Measurements from ENCODE around the gene ADAMTS2.

ADAMTS2 gene

DNA sequence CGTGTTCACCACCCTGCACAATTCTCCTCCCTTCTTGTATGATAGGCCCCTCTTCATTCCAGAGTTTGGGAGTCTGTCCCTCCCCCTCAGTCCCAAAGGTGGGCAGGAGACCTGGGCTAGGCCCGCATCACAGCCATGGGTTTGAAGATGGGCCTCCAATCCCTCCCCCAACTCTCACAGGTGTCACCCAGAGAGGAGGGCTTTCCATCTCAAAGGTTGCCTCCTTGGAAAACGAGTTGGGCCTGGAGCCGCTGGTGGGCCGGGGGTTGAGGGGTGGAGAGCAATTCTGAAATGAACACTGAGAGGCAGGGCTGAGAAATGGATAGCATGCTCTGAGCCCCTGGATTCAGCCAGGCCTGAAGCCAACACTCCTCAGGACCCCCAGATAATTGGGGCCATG lies 6.2 kb downstream of the ADAMTS2 start:
- Histone ChIP-seq H3K4me1 (ENCODE audit: control insufficient read depth, low read depth, low read length) (no peaks in the 10 kb centered on the region), H3K27ac (ENCODE audit: low read depth, low read length) (no peak overlapping the region), H2BK120ac (ENCODE audit: low read depth, low read length) (no peak overlapping the region), H3K18ac (ENCODE audit: low read length) (no peak overlapping the region), H2AK5ac (ENCODE audit: low read length) (no peak overlapping the region), H2BK15ac (replicated peaks; ENCODE audit: low read depth) (no peak overlapping the region), H3K56ac (ENCODE audit: low read length) (no peak overlapping the region), H3K4ac (ENCODE audit: low read depth, low read length) (no peak overlapping the region), H3K27me3 (ENCODE audit: insufficient read depth, low read length, poor library complexity) (peaks cover 4% of the 10 kb centered on the region), H3K79me1 (ENCODE audit: low read length) (no peaks in the 10 kb centered on the region), H4K8ac (ENCODE audit: low read depth, low read length) (no peak overlapping the region), H3K4me2 (ENCODE audit: low read length) (no peak overlapping the region), H3K36me3 (ENCODE audit: control insufficient read depth, insufficient read depth, low read length) (no peaks in the 10 kb centered on the region), H3K4me3 (ENCODE audit: low read length) (no peak overlapping the region), H3K79me2 (ENCODE audit: control insufficient read depth, insufficient read depth, low read length) (no peaks in the 10 kb centered on the region), H3K9ac (ENCODE audit: low read length) (no peak overlapping the region), H2BK5ac (ENCODE audit: low read length) (no peak overlapping the region), H4K5ac (ENCODE audit: low read length) (no peak overlapping the region), H3K23ac (ENCODE audit: low read length) (no peak overlapping the region)
- DNase-seq = no peak
- no CpG with 5 or more reads among the region's 5 CpGs for WGBS (ENCODE audit: extremely low coverage, insufficient coverage, low lambda C conversion rate)

- Histone ChIP-seq H2AK5ac (ENCODE audit: low read length) (no peak overlapping the region), H3K27ac (ENCODE audit: low read depth, low read length) (no peak overlapping the region), H3K18ac (ENCODE audit: low read length) (no peak overlapping the region), H2BK120ac (ENCODE audit: low read depth, low read length) (no peak overlapping the region), H3K56ac (ENCODE audit: low read length) (no peak overlapping the region), H2BK5ac (ENCODE audit: low read length) (no peak overlapping the region), H3K23ac (ENCODE audit: low read length) (no peak overlapping the region), H4K8ac (ENCODE audit: low read depth, low read length) (no peak overlapping the region), H2BK15ac (replicated peaks; ENCODE audit: low read depth) (no peak overlapping the region), H3K4me3 (ENCODE audit: low read length) (no peak overlapping the region), H3K4me2 (ENCODE audit: low read length) (no peak overlapping the region), H4K5ac (ENCODE audit: low read length) (no peak overlapping the region), H3K36me3 (ENCODE audit: control insufficient read depth, insufficient read depth, low read length) (no peaks in the 10 kb centered on the region), H3K4ac (ENCODE audit: low read depth, low read length) (no peak overlapping the region), H3K79me2 (ENCODE audit: control insufficient read depth, insufficient read depth, low read length) (no peaks in the 10 kb centered on the region), H3K9ac (ENCODE audit: low read length) (no peak overlapping the region), H3K79me1 (ENCODE audit: low read length) (no peaks in the 10 kb centered on the region), H3K27me3 (ENCODE audit: insufficient read depth, low read length, poor library complexity) (peaks cover 2% of the 10 kb centered on the region), H3K4me1 (ENCODE audit: control insufficient read depth, low read depth, low read length) (no peaks in the 10 kb centered on the region)
- DNase-seq = no peak
- no CpG with 5 or more reads among the region's 23 CpGs for WGBS (ENCODE audit: extremely low coverage, insufficient coverage, low lambda C conversion rate)
These were observed 7.2 kb downstream of the ADAMTS2 start for GRCh38 chr5:179337796-179338676.

DNA sequence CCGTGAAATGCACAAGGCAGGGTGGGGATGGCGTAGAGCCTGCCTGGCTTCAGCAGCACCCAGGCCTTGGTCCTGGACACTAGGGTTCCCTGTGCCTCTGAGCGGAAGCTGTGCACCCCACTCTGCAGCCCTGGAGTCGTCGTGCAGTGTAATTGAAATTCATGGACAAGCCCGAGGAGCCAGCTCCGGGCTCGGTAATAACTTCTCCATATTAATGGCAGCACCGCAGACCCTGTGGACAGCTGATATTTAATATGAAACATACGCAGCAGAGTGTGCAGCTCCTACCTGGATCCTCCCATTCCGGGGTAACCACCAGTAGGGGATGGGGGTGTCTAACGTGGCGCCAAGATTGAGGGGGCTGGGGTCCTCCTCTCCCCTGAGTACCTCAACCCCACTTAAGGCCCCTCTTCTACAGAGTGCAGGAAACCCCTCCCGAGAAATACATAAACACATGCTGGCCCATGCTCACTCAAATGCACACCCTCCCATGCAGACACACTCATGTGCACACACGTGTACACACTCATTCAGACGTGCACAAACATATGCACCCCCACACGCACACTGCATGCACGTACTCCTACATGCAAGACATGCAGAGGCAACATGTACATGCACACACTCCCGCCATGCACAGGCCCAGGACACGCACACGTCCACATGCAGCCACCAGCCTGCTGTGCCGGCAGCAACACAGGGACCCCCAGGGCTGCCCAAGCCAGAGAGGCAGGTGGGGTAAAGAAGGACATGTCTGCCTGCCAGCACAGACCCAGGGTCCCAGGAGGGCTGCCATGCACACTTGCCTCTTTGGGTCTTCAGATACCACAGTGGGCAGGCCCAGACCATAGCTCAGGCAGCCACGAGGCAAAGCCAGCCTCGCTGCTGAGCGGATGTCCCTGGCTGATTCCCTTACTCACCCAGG lies 8.1 kb downstream of the ADAMTS2 start:
- no peak overlapping the region for H3K27ac ChIP-seq (ENCODE audit: low read depth, low read length)
- H3K4me2 ChIP-seq (ENCODE audit: low read length) = no peak overlapping the region
- no peak overlapping the region for H2AK5ac ChIP-seq (ENCODE audit: low read length)
- H4K8ac ChIP-seq (ENCODE audit: low read depth, low read length) = no peak overlapping the region
- H4K5ac ChIP-seq (ENCODE audit: low read length) = no peak overlapping the region
- H3K79me1 ChIP-seq (ENCODE audit: low read length) = no peaks in the 10 kb centered on the region
- H3K79me2 ChIP-seq (ENCODE audit: control insufficient read depth, insufficient read depth, low read length) = no peaks in the 10 kb centered on the region
- no CpG with 5 or more reads among the region's 25 CpGs for WGBS (ENCODE audit: extremely low coverage, insufficient coverage, low lambda C conversion rate)
- H3K36me3 ChIP-seq (ENCODE audit: control insufficient read depth, insufficient read depth, low read length) = no peaks in the 10 kb centered on the region
- H3K18ac ChIP-seq (ENCODE audit: low read length) = no peak overlapping the region
- no peak overlapping the region for H3K4me3 ChIP-seq (ENCODE audit: low read length)
- no peak overlapping the region for H2BK120ac ChIP-seq (ENCODE audit: low read depth, low read length)
- no peak overlapping the region for H3K56ac ChIP-seq (ENCODE audit: low read length)
- no peak overlapping the region for H2BK15ac ChIP-seq (replicated peaks; ENCODE audit: low read depth)
- no peaks in the 10 kb centered on the region for H3K27me3 ChIP-seq (ENCODE audit: insufficient read depth, low read length, poor library complexity)
- no peak overlapping the region for H3K4ac ChIP-seq (ENCODE audit: low read depth, low read length)
- H3K23ac ChIP-seq (ENCODE audit: low read length) = no peak overlapping the region
- no peaks in the 10 kb centered on the region for H3K4me1 ChIP-seq (ENCODE audit: control insufficient read depth, low read depth, low read length)
- H2BK5ac ChIP-seq (ENCODE audit: low read length) = no peak overlapping the region
- no peak overlapping the region for H3K9ac ChIP-seq (ENCODE audit: low read length)
- DNase-seq = no peak

DNA sequence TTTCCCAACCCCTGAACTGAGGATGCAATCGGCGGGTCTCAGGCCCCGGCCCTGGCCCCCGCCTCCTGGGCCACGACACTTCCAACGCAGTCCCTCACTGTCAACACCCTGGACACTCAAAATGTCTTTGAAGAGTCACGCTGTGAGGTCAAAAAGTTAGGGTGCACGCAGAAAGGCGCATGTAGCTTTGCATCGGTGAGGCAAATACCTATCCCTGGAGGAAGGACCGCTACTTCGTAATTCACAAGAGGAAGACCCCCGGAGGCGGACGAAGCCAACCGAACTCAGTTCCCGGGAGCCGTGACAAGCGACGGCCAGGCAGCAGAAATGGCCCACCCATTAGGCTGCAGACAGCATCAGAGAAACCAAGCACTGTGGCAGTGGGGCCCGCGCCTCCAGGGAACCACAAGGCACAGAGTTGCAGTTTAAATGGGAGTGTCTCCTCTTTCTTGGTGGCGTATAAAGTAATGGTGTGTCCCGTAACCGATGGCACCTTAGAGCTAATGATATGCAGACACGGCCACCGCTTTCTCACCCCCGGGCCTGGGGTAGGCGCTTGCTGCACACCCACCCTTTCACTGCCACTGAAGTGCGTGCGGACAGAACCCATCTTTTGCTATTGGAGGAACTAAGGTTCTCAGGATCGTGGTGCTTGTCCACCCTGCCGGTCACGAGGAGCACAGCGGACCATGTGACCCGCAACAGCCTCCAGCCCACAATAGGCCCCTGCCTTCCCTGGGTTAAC lies 9.0 kb downstream of the ADAMTS2 start:
- Histone ChIP-seq H3K23ac (ENCODE audit: low read length) (no peak overlapping the region), H3K4me1 (ENCODE audit: control insufficient read depth, low read depth, low read length) (no peaks in the 10 kb centered on the region), H3K36me3 (ENCODE audit: control insufficient read depth, insufficient read depth, low read length) (no peaks in the 10 kb centered on the region), H4K8ac (ENCODE audit: low read depth, low read length) (no peak overlapping the region), H3K27me3 (ENCODE audit: insufficient read depth, low read length, poor library complexity) (no peaks in the 10 kb centered on the region), H3K56ac (ENCODE audit: low read length) (no peak overlapping the region), H3K27ac (ENCODE audit: low read depth, low read length) (no peak overlapping the region), H3K4me2 (ENCODE audit: low read length) (no peak overlapping the region), H3K18ac (ENCODE audit: low read length) (no peak overlapping the region), H3K4ac (ENCODE audit: low read depth, low read length) (no peak overlapping the region), H3K79me2 (ENCODE audit: control insufficient read depth, insufficient read depth, low read length) (no peaks in the 10 kb centered on the region), H2BK120ac (ENCODE audit: low read depth, low read length) (no peak overlapping the region), H4K5ac (ENCODE audit: low read length) (no peak overlapping the region), H2BK5ac (ENCODE audit: low read length) (no peak overlapping the region), H2AK5ac (ENCODE audit: low read length) (no peak overlapping the region), H3K9ac (ENCODE audit: low read length) (no peak overlapping the region), H2BK15ac (replicated peaks; ENCODE audit: low read depth) (no peak overlapping the region), H3K4me3 (ENCODE audit: low read length) (no peak overlapping the region), H3K79me1 (ENCODE audit: low read length) (no peaks in the 10 kb centered on the region)
- WGBS (ENCODE audit: extremely low coverage, insufficient coverage, low lambda C conversion rate) = no CpG with 5 or more reads among the region's 36 CpGs
- DNase-seq = peak; percentile 30

- Histone ChIP-seq H3K56ac (ENCODE audit: low read length) (no peak overlapping the region), H4K5ac (ENCODE audit: low read length) (no peak overlapping the region), H4K8ac (ENCODE audit: low read depth, low read length) (no peak overlapping the region), H2BK15ac (replicated peaks; ENCODE audit: low read depth) (no peak overlapping the region), H3K79me1 (ENCODE audit: low read length) (no peaks in the 10 kb centered on the region), H3K79me2 (ENCODE audit: control insufficient read depth, insufficient read depth, low read length) (no peaks in the 10 kb centered on the region), H2AK5ac (ENCODE audit: low read length) (no peak overlapping the region), H3K4ac (ENCODE audit: low read depth, low read length) (no peak overlapping the region), H2BK120ac (ENCODE audit: low read depth, low read length) (no peak overlapping the region), H3K4me1 (ENCODE audit: control insufficient read depth, low read depth, low read length) (no peaks in the 10 kb centered on the region), H3K9ac (ENCODE audit: low read length) (no peak overlapping the region), H3K27ac (ENCODE audit: low read depth, low read length) (no peak overlapping the region), H3K4me3 (ENCODE audit: low read length) (no peak overlapping the region), H3K18ac (ENCODE audit: low read length) (no peak overlapping the region), H3K27me3 (ENCODE audit: insufficient read depth, low read length, poor library complexity) (no peaks in the 10 kb centered on the region), H3K23ac (ENCODE audit: low read length) (no peak overlapping the region), H3K36me3 (ENCODE audit: control insufficient read depth, insufficient read depth, low read length) (no peaks in the 10 kb centered on the region), H2BK5ac (ENCODE audit: low read length) (no peak overlapping the region), H3K4me2 (ENCODE audit: low read length) (no peak overlapping the region)
- peak; percentile 27 for DNase-seq
- WGBS (ENCODE audit: extremely low coverage, insufficient coverage, low lambda C conversion rate) = no CpG with 5 or more reads among the region's 24 CpGs
These were observed 11.2 kb downstream of the ADAMTS2 start for GRCh38 chr5:179333796-179334761.
